Left lung (tissue), 10 donors: ENCODE data around the gene ZBTB42. TPM values are rescaled to one million over a fixed set of nuclear protein-coding genes. Genes with fewer than 3 reads are reported as not detected.

Source experiments
- ATAC-seq: fragments of 200-7000 bp; cut with Tn5 transposase; one replicate; pipeline ENCODE4 v1.9.1; 2020; ENCODE audit warnings: moderate library complexity
- DNase-seq, 4 donors: peaks; one replicate each; pipeline ENCODE4 v3.0.0-alpha.2; 2013 to 2020
- H3K27ac ChIP-seq, 2 donors: fragments of 200-600 bp; sonication (generic) in 1 of 2; one replicate each; pipeline versions ENCODE4 v1.5.0 to v1.8.0; 2020 to 2021
- H3K27me3 ChIP-seq, 2 donors: fragments of 200-600 bp; sonication (generic) in 1 of 2; one replicate each; pipeline versions ENCODE4 v1.5.0 to v1.8.0; 2020 to 2021
- H3K36me3 ChIP-seq, 2 donors: fragments of 200-600 bp; sonication (generic) in 1 of 2; one replicate each; pipeline versions ENCODE4 v1.5.0 to v1.8.0; 2020 to 2021
- H3K4me1 ChIP-seq, 2 donors: fragments of 200-600 bp; one replicate each; pipeline ENCODE4 v1.8.0; 2021
- H3K4me3 ChIP-seq, 2 donors: fragments of 200-600 bp; sonication (generic) in 1 of 2; one replicate each; pipeline versions ENCODE4 v1.5.0 to v1.8.0; 2020 to 2021; ENCODE audit warnings: mild to moderate bottlenecking in 1 of 2
- H3K9me3 ChIP-seq, 2 donors: fragments of 200-600 bp; sonication (generic) in 1 of 2; one replicate each; pipeline versions ENCODE4 v1.5.0 to v1.8.0; 2020 to 2021
- CTCF ChIP-seq, 2 donors: fragments of 200-600 bp; sonication (generic) in 1 of 2; IDR thresholded peaks; one replicate each; pipeline versions ENCODE4 v1.5.0 to v1.8.0; 2021; ENCODE audit warnings: antibody characterized with exemption in 2 of 2
- intact Hi-C, 2 donors: fragments of 100-400 bp; cut with DNase I; formaldehyde crosslinking; loops; one replicate each; pipeline versions ENCODE4 v1.11.2 to v1.14.2; 2022
- polyA plus RNA-seq, 6 donors: library from polyadenylated mRNA; unstranded; fragments of 120-200 nt; gene quantifications; one replicate each; pipeline ENCODE4 v1.2.1, GENCODE V29; 2013; ENCODE audit not compliant: insufficient read length in 6 of 6
- total RNA-seq, 2 donors: library from RNA; stranded (reverse); fragmentation: NEBNext Ultra II Directional; extraction: Animal tissue kit (Norgen Biotek cat#: 25700); gene quantifications; one replicate each; pipeline ENCODE4 v1.2.1, GENCODE V29; 2021
- donor health status: DM: no; HTN: yes; CAD: no.
- donor health status: DM: no; HTN: no; CAD: no.

ZBTB42 gene
- total and polyA plus RNA-seq, 8 donors = 5.8 to 12.1 (median 9.3) TPM

- Histone ChIP-seq H3K27me3 (peaks cover 0 to 23% of the 10 kb centered on the region in 2 donors), H3K36me3 (no peaks in the 10 kb centered on the region), H3K9me3 (no peaks in the 10 kb centered on the region), H3K4me3 (no peak overlapping the region), H3K4me1 (peaks cover 2 to 21% of the 10 kb centered on the region in 2 donors), H3K27ac (no peak overlapping the region)
- ATAC-seq (no peak), DNase-seq (peak in 1 of 4 donors; percentile 64)
- no peak for TF ChIP-seq CTCF (IDR thresholded peaks at IDR 0.05)
- intact Hi-C loops = no loop called here
Measured at GRCh38 chr14:104821971-104822608, 21.2 kb downstream of the ZBTB42 start.

GRCh38 chr14:104822821-104823615 is 22.1 kb downstream of the ZBTB42 start:
- no peak for ATAC-seq
- H3K27me3 ChIP-seq = peaks cover 0 to 33% of the 10 kb centered on the region in 2 donors
- H3K4me3 ChIP-seq = no peak overlapping the region
- intact Hi-C loops = no loop called here
- H3K36me3 ChIP-seq = no peaks in the 10 kb centered on the region
- H3K4me1 ChIP-seq = peaks cover 8 to 25% of the 10 kb centered on the region in 2 donors
- H3K9me3 ChIP-seq = no peaks in the 10 kb centered on the region
- TF ChIP-seq CTCF (IDR thresholded peaks at IDR 0.05) = no peak
- no peak overlapping the region for H3K27ac ChIP-seq
- peak in 1 of 4 donors; percentile 53 for DNase-seq

GRCh38 chr14:104824353-104824997 is 23.6 kb downstream of the ZBTB42 start:
- no peak for TF ChIP-seq CTCF (IDR thresholded peaks at IDR 0.05)
- intact Hi-C loops = no loop called here
- Histone ChIP-seq H3K4me1 (peaks cover 8 to 25% of the 10 kb centered on the region in 2 donors), H3K9me3 (no peaks in the 10 kb centered on the region), H3K27ac (no peak overlapping the region), H3K27me3 (peaks cover 0 to 35% of the 10 kb centered on the region in 2 donors), H3K36me3 (no peaks in the 10 kb centered on the region), H3K4me3 (no peak overlapping the region)
- DNase-seq (no peak), ATAC-seq (no peak)

GRCh38 chr14:104826189-104826860 is 25.4 kb downstream of the ZBTB42 start:
- peaks cover 8 to 25% of the 10 kb centered on the region in 2 donors for H3K4me1 ChIP-seq
- ATAC-seq (peak; percentile 95), DNase-seq (peak; percentile 76 to 99 (median 89))
- intact Hi-C loops = loop anchor here in 1 of 2 donors (2.0 kb wide), 1 partner anchor 60 kb away; no protein-coding TSS in a partner anchor
- H3K9me3 ChIP-seq = no peaks in the 10 kb centered on the region
- no peaks in the 10 kb centered on the region for H3K36me3 ChIP-seq
- TF ChIP-seq CTCF (IDR thresholded peaks at IDR 0.05) = peak; percentile 85 to 97
- H3K4me3 ChIP-seq = peak overlapping the region; percentile 48 to 54
- H3K27ac ChIP-seq = peak overlapping the region in 1 of 2 donors; percentile 37
- H3K27me3 ChIP-seq = peaks cover 0 to 35% of the 10 kb centered on the region in 2 donors
